Esophagus squamous epithelium (tissue), 4 donors: ENCODE measurements around the gene EGFL7.

Experiments used
- POLR2A ChIP-seq, 4 donors: fragments of 450-650 bp; IDR thresholded peaks; one replicate each; pipeline ENCODE4 v1.6.1; 2017; ENCODE audit warnings: antibody characterized with exemption in 4 of 4, mild to moderate bottlenecking in 4 of 4, moderate library complexity in 3 of 4
- TF ChIP-seq, protein P1 (sequence below), 6 experiments: fragments of 450-650 bp in 4 of 6; fragments of 200-600 bp in 2 of 6; sonication (generic) in 2 of 6; IDR thresholded peaks; one replicate each; pipeline ENCODE4 v1.5.1; 2016 to 2019; ENCODE audit warnings: antibody characterized with exemption in 6 of 6, mild to moderate bottlenecking in 4 of 6, moderate library complexity in 4 of 6

DNA sequence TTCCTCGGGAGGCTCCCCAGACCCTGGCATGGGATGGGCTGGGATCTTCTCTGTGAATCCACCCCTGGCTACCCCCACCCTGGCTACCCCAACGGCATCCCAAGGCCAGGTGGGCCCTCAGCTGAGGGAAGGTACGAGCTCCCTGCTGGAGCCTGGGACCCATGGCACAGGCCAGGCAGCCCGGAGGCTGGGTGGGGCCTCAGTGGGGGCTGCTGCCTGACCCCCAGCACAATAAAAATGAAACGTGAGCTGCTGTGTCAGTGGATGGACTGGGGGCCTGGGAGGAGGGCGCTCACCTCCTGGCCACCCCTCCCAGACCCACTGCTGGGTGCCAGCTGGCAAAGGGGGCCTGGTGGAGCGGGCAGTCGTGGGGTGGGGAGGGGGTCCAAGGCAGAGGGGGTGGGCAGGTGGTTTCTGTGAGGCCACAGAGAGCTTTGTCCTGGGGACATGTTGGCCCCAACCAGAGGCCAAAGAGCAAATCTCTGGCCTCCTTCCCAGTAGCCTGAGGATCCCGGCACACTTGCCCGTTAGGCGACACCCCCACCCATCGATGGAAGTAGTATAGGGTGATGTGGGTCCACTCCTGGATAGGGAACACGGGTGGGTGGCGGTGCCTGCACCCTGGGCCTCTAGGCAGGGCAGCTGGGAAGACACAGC, 9.8 kb downstream of the EGFL7 start:
- TF ChIP-seq, protein P1, sequence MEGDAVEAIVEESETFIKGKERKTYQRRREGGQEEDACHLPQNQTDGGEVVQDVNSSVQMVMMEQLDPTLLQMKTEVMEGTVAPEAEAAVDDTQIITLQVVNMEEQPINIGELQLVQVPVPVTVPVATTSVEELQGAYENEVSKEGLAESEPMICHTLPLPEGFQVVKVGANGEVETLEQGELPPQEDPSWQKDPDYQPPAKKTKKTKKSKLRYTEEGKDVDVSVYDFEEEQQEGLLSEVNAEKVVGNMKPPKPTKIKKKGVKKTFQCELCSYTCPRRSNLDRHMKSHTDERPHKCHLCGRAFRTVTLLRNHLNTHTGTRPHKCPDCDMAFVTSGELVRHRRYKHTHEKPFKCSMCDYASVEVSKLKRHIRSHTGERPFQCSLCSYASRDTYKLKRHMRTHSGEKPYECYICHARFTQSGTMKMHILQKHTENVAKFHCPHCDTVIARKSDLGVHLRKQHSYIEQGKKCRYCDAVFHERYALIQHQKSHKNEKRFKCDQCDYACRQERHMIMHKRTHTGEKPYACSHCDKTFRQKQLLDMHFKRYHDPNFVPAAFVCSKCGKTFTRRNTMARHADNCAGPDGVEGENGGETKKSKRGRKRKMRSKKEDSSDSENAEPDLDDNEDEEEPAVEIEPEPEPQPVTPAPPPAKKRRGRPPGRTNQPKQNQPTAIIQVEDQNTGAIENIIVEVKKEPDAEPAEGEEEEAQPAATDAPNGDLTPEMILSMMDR (IDR thresholded peaks at IDR 0.05): no peak
- no peak for TF ChIP-seq POLR2A (IDR thresholded peaks at IDR 0.05)
